Measurements from ENCODE around the gene KMT2A. TPM values are rescaled to one million over a fixed set of nuclear protein-coding genes. Genes with fewer than 3 reads are reported as not detected.
A peak's percentile ranks its signal among the peaks of the same experiment; 100 is the strongest.

Gene KMT2A
- polyA plus RNA-seq, 1 donor: 34.8 TPM

DNA sequence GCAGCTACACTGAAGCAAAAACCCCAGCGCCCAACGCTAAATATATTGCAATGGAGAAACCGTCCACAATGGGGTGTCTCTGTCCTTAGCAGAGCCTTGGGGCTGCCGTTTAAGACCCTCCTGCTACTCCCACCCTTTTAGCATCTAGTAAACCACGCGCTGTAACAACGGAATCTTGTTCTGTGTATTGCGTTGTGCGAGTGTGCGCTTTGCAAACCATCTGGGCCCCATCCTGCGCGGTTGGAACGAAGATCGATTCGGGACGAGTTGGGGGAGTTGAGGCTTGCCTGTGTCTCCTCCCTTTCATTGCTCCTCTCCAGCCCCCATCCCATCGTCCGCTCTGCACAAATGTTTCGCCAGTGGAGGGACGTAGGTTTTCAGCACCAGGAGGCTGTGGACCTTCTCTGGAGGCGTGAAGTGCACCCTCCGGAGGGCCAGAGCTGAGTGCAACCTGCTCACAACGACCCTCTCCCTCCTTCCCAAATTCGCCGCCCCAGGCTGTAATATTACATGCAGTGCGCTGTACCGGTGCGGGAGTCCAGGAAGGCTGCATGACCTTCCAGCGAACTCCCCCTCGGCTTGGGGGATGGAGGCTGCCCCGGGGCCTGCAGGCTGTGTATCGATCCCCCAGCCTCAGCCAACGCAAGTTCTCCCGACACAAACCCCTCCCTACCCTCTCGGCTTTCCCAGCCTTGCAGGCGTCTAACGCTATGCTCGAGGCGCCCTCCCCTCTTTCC, 1.6 kb upstream of the KMT2A start:
- Histone ChIP-seq H3K9me3 (ENCODE audit: control insufficient read depth, low read depth, low read length) (no peaks in the 10 kb centered on the region), H3K36me3 (ENCODE audit: control insufficient read depth, insufficient read depth, low read length) (no peaks in the 10 kb centered on the region)
- WGBS (ENCODE audit: insufficient coverage, low lambda C conversion rate): 13% methylated on average over 3 of the region's 39 CpGs

DNA sequence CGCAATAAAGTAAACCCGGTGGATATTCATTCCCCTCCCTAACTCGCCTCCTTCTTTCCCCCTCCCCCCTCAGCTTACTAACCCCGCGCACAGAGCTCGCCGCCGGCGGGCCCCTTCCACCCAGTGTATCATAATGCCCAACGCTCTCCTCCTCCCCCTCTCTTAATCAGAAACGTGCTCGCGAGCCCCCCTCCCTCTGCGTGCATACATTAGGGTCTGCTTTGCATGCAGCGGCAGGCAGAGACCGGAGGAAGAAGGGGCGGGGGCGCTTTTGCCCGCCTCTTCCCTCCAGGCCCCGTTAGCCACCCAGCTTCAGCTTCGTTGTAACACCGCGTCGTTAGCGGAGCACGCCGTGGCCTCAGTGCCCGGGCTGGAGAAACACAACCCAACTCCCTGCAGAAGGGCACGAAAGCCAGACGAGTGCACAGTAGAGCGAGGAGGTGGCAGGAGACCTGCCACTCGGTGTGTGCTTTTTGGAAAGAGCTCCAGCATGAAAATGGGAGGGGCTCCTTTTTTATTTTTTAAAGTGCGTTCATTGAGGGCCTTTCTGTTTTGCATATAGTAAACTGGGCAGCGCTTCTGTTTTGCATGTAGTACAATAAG, 901 bp upstream of the KMT2A start:
- H3K4me1 ChIP-seq (ENCODE audit: control insufficient read depth, insufficient read depth, low read length): peaks cover 18% of the 10 kb centered on the region
- peak overlapping the region; percentile 75 for H3K4me3 ChIP-seq (ENCODE audit: low read length)
- DNase-seq: peak; percentile 33 to 68
- no CpG with 5 or more reads among the region's 34 CpGs for WGBS (ENCODE audit: insufficient coverage, low lambda C conversion rate)
- H3K9me3 ChIP-seq (ENCODE audit: control insufficient read depth, low read depth, low read length): no peaks in the 10 kb centered on the region
- no peaks in the 10 kb centered on the region for H3K36me3 ChIP-seq (ENCODE audit: control insufficient read depth, insufficient read depth, low read length)
- H3K27ac ChIP-seq (ENCODE audit: low read length): peak overlapping the region; percentile 86
- H3K27me3 ChIP-seq (ENCODE audit: control insufficient read depth, insufficient read depth, low read length): no peaks in the 10 kb centered on the region

More for the DNA sequence above, 1.6 kb upstream of the KMT2A start:
- Histone ChIP-seq H3K4me3 (ENCODE audit: low read length) (peak overlapping the region; percentile 75), H3K4me1 (ENCODE audit: control insufficient read depth, insufficient read depth, low read length) (peaks cover 12% of the 10 kb centered on the region), H3K27me3 (ENCODE audit: control insufficient read depth, insufficient read depth, low read length) (no peaks in the 10 kb centered on the region), H3K27ac (ENCODE audit: low read length) (peak overlapping the region; percentile 86)
- DNase-seq: peak; percentile 8 to 55

DNA sequence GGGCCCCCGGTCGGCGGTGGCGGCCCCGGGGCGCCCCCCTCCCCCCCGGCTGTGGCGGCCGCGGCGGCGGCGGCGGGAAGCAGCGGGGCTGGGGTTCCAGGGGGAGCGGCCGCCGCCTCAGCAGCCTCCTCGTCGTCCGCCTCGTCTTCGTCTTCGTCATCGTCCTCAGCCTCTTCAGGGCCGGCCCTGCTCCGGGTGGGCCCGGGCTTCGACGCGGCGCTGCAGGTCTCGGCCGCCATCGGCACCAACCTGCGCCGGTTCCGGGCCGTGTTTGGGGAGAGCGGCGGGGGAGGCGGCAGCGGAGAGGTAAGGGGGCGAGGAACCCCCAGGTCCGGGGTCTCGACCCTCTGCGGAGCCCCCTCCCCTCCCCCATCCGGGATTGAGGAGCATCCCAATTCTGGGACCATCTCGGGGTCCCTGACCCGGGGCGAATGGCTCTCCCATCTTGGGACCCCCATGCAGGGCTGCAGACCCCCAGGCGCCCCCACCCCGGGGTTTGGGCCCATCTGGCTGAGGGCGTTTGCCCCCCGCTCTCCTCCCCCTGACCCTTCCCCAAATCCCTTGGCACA, 431 bp downstream of the KMT2A start:
- Histone ChIP-seq H3K4me3 (ENCODE audit: low read length) (peak overlapping the region; percentile 96), H3K4me1 (ENCODE audit: control insufficient read depth, insufficient read depth, low read length) (peaks cover 18% of the 10 kb centered on the region), H3K27ac (ENCODE audit: low read length) (peak overlapping the region; percentile 66), H3K9me3 (ENCODE audit: control insufficient read depth, low read depth, low read length) (no peaks in the 10 kb centered on the region), H3K27me3 (ENCODE audit: control insufficient read depth, insufficient read depth, low read length) (no peaks in the 10 kb centered on the region), H3K36me3 (ENCODE audit: control insufficient read depth, insufficient read depth, low read length) (no peaks in the 10 kb centered on the region)
- DNase-seq: peak in 1 of 2 donors; percentile 1
- WGBS (ENCODE audit: insufficient coverage, low lambda C conversion rate): no CpG with 5 or more reads among the region's 55 CpGs

DNA sequence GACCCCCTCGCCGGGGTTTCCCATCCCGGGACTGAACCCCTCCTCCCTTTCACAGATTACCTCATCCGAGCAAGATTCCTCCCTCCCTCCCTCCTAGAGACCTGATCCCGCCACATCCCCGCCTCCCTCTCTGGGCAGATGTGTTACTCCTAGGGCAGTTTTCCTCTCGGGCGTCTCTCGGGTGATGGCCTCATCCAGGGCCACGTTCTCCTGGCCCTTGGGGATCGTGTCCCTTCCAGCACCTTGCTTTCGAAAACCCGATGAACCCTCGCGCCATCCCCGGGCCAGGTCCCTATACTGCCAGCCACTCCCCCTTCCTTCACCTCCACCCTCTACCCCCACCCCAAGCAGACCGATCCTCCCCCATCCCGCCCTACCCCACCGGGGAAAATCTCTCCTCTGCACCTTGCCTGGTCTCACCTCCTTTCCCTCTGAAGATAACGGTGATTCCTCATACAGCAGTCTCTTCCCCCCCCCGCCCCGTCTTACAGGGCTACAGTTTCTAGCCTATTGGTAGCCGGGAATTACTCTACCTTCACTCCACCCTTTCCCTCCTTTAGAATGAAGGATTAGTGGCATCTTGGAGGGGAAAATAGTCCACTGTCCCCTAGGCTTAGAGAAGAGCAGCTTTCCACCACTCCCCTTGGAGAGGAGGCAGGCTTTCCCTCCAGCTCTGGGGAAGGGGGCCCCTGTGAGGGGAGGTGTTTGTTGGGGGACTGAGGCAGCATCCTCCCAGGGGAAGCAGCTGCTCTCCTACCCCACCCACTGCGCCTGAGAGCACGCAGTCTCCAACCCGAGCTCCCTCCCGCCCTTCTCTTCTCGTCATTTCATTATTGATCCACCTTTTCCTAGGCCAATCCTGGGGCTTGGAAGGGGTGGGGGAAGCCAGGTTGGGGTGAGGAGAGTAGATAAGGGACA, 1.2 kb downstream of the KMT2A start:
- Histone ChIP-seq H3K9me3 (ENCODE audit: control insufficient read depth, low read depth, low read length) (no peaks in the 10 kb centered on the region), H3K36me3 (ENCODE audit: control insufficient read depth, insufficient read depth, low read length) (no peaks in the 10 kb centered on the region), H3K27me3 (ENCODE audit: control insufficient read depth, insufficient read depth, low read length) (no peaks in the 10 kb centered on the region), H3K27ac (ENCODE audit: low read length) (peak overlapping the region; percentile 66), H3K4me1 (ENCODE audit: control insufficient read depth, insufficient read depth, low read length) (peaks cover 20% of the 10 kb centered on the region), H3K4me3 (ENCODE audit: low read length) (peak overlapping the region; percentile 96)
- peak; percentile 35 to 65 for DNase-seq
- WGBS (ENCODE audit: insufficient coverage, low lambda C conversion rate): 0% methylated on average over 1 of the region's 28 CpGs

DNA sequence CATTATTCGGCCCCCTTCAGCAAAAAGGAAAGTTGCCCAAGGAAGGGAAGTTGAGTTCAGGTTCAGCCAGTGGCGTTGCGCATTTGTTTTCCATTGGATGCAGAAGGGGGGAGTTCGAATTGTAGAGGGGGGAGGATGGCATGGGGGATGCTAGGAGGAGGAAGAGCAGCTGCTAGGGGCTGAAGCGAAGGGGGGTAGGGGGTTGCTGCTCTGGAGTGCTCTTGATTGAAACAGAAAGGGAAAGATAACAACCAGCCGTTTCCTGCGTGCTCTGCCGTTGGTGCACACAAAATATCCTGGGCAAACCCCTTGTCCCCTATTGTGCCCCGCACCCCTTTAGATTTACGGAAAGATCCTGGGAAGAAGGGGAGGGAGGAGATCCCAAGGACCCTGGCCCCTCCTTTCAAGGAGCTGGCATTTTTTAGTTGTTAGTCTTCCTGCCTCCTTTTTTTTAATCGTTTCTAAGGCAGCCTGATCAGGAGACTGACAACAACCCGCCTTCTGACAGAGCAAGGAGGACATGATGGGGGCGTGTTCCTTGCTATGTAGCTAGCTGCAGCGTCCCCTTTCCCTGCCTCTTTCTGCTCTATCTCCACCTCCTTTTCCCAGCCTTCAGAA, 2.1 kb downstream of the KMT2A start:
- Histone ChIP-seq H3K36me3 (ENCODE audit: control insufficient read depth, insufficient read depth, low read length) (no peaks in the 10 kb centered on the region), H3K4me1 (ENCODE audit: control insufficient read depth, insufficient read depth, low read length) (peaks cover 23% of the 10 kb centered on the region), H3K27ac (ENCODE audit: low read length) (peak overlapping the region; percentile 66), H3K27me3 (ENCODE audit: control insufficient read depth, insufficient read depth, low read length) (no peaks in the 10 kb centered on the region), H3K4me3 (ENCODE audit: low read length) (peak overlapping the region; percentile 96), H3K9me3 (ENCODE audit: control insufficient read depth, low read depth, low read length) (no peaks in the 10 kb centered on the region)
- 0% methylated on average over 4 of the region's 14 CpGs for WGBS (ENCODE audit: insufficient coverage, low lambda C conversion rate)
- peak; percentile 67 to 84 for DNase-seq

DNA sequence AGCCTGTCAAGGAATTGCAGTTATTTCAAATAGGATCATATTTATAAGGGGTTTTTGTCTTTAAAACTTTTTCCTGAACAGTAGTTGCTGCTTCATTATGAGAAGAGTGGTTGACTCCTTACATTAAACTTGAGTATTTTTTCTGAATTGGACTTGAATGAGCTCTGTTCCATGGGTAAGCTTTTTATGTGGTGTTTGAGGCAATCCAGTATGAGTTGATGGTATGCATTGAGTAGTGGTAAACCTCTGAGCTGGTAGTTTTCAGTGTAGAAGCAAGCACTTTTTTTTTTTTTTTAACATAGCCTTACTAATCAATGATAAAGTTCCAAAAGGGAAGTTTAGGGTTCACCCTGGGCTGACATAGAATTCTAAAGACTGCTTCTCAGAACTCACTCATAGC, 3.4 kb downstream of the KMT2A start:
- H3K9me3 ChIP-seq (ENCODE audit: control insufficient read depth, low read depth, low read length): no peaks in the 10 kb centered on the region
- no peaks in the 10 kb centered on the region for H3K27me3 ChIP-seq (ENCODE audit: control insufficient read depth, insufficient read depth, low read length)
- no peak overlapping the region for H3K27ac ChIP-seq (ENCODE audit: low read length)
- H3K4me1 ChIP-seq (ENCODE audit: control insufficient read depth, insufficient read depth, low read length): peaks cover 22% of the 10 kb centered on the region
- DNase-seq: no peak
- H3K36me3 ChIP-seq (ENCODE audit: control insufficient read depth, insufficient read depth, low read length): no peaks in the 10 kb centered on the region
- no peak overlapping the region for H3K4me3 ChIP-seq (ENCODE audit: low read length)

DNA sequence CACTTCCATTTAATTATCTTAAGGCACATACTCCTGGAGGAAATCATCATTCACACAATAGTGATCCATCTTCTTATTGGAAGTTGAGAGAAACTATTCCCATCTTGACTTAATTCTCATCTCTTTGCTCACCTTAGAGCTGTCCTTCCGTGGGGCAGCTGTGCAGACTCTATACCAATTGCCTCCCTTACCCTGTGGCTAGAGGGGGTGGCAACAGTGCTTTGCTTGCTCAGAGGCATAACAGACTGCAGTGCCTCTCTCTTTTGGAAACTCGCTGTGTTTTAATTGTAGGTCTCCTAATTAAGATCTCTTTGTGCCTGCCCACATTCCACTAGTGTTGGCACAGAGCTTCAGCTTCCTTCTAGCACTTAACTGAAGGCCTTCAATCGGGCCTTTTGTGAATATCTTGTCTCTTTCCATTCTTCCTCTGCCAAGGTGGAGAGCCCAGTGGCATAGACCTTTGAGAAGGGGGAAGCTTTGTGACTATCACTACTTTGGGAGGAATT, 5.5 kb downstream of the KMT2A start:
- H3K27ac ChIP-seq (ENCODE audit: low read length): no peak overlapping the region
- H3K4me1 ChIP-seq (ENCODE audit: control insufficient read depth, insufficient read depth, low read length): peaks cover 20% of the 10 kb centered on the region
- no peak for DNase-seq
- no peaks in the 10 kb centered on the region for H3K27me3 ChIP-seq (ENCODE audit: control insufficient read depth, insufficient read depth, low read length)
- no peaks in the 10 kb centered on the region for H3K36me3 ChIP-seq (ENCODE audit: control insufficient read depth, insufficient read depth, low read length)
- no peak overlapping the region for H3K4me3 ChIP-seq (ENCODE audit: low read length)
- no CpG with 5 or more reads among the region's 3 CpGs for WGBS (ENCODE audit: insufficient coverage, low lambda C conversion rate)
- no peaks in the 10 kb centered on the region for H3K9me3 ChIP-seq (ENCODE audit: control insufficient read depth, low read depth, low read length)

DNA sequence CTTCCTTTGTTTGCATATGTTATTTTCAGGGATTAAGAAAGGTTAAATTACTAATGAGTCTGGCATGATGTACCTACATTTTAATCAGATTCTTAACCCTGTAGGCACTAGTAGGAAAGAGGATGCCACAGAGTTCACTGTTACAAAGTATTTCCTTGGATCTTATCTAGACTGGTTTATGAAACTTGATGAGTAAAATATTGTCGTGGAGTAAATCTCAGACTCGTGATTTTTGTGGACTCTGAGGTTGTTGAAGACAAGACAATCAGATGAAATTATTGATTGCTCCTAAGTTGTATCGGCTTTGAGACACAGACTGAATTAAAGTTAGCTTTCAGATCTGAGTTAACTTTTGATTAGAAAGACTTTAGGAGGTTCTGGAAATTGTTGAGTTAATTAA, 6.0 kb downstream of the KMT2A start:
- H3K4me3 ChIP-seq (ENCODE audit: low read length): no peak overlapping the region
- peak in 1 of 2 donors; percentile 7 for DNase-seq
- peak overlapping the region; percentile 4 for H3K27ac ChIP-seq (ENCODE audit: low read length)
- no peaks in the 10 kb centered on the region for H3K9me3 ChIP-seq (ENCODE audit: control insufficient read depth, low read depth, low read length)
- no peaks in the 10 kb centered on the region for H3K27me3 ChIP-seq (ENCODE audit: control insufficient read depth, insufficient read depth, low read length)
- WGBS (ENCODE audit: insufficient coverage, low lambda C conversion rate): 50% methylated on average over 1 of the region's 3 CpGs
- peaks cover 20% of the 10 kb centered on the region for H3K4me1 ChIP-seq (ENCODE audit: control insufficient read depth, insufficient read depth, low read length)
- no peaks in the 10 kb centered on the region for H3K36me3 ChIP-seq (ENCODE audit: control insufficient read depth, insufficient read depth, low read length)

DNA sequence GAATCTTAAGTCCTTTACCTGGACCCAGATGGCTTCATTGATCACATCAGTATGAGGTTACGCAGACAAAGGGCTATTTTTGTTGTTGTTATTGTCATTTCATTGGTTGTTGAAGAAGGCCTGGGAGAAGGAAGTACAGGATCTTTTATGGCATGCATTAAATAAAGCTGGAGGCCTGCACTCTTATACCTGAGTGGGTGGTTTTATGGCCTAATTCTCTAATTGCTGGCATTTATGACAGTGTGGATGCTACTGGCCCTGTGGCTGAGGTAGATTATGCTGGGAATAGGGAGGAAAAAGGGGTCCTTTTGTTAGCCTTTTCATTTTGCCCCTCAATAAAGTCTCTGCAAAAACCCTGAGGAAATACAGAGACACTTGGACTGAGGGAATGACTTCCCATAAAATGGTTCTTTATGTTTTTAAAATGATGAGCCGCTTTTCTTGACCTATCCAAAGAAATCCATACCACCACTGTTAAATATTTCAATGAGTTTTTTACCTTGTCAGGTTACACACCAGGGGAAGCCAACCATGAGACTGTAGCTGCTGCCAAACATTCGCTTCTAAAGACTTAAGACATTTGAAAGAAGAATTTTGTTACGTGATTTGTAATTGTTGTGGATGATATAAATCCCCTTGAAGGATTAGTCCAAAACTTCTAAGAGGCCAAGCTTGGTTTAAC, 6.8 kb downstream of the KMT2A start:
- DNase-seq: peak; percentile 19 to 61

More for the DNA sequence above, 6.8 kb downstream of the KMT2A start:
- Histone ChIP-seq H3K27ac (ENCODE audit: low read length) (peak overlapping the region; percentile 4), H3K27me3 (ENCODE audit: control insufficient read depth, insufficient read depth, low read length) (no peaks in the 10 kb centered on the region), H3K36me3 (ENCODE audit: control insufficient read depth, insufficient read depth, low read length) (no peaks in the 10 kb centered on the region), H3K4me1 (ENCODE audit: control insufficient read depth, insufficient read depth, low read length) (peaks cover 20% of the 10 kb centered on the region), H3K4me3 (ENCODE audit: low read length) (no peak overlapping the region), H3K9me3 (ENCODE audit: control insufficient read depth, low read depth, low read length) (no peaks in the 10 kb centered on the region)
- 83% methylated on average over 1 of the region's 4 CpGs for WGBS (ENCODE audit: insufficient coverage, low lambda C conversion rate)

Data from large intestine (tissue), 3 donors.